Neuronal stem cell (in vitro differentiated cells): ENCODE data around the gene PMAIP1.

Source experiments
- DNase-seq: peaks from one replicate; pipeline ENCODE4 v3.0.0-alpha.2; 2013; ENCODE audit warnings: low spot score
- H2AFZ ChIP-seq: one replicate; pipeline ENCODE4 v1.6.1; 2013; ENCODE audit warnings: mild to moderate bottlenecking, low read length, inconsistent platforms
- H2AK5ac ChIP-seq: 2 replicates; pipeline ENCODE4 v1.6.1; 2013; ENCODE audit warnings: low read depth, mild to moderate bottlenecking, inconsistent platforms, low read length, moderate library complexity, mixed read lengths
- H2BK120ac ChIP-seq: 2 replicates; pipeline ENCODE4 v1.6.1; 2013; ENCODE audit warnings: low read depth, mild to moderate bottlenecking, inconsistent platforms, low read length, moderate library complexity, mixed read lengths
- H2BK12ac ChIP-seq: one replicate; pipeline ENCODE4 v1.6.1; 2013; ENCODE audit warnings: low read length, inconsistent platforms
- H2BK15ac ChIP-seq: 2 replicates; pipeline ENCODE4 v1.6.1; 2013; ENCODE audit warnings: mild to moderate bottlenecking, low read length, inconsistent platforms, mixed read lengths
- H2BK5ac ChIP-seq: one replicate; pipeline ENCODE4 v1.6.1; 2013; ENCODE audit warnings: inconsistent platforms, mild to moderate bottlenecking, low read length, moderate library complexity
- H3K14ac ChIP-seq: one replicate; pipeline ENCODE4 v1.6.1; 2013; ENCODE audit warnings: low read length, inconsistent platforms
- H3K18ac ChIP-seq: 2 replicates; pipeline ENCODE4 v1.6.1; 2013; ENCODE audit warnings: low read length, inconsistent platforms
- H3K23ac ChIP-seq: 2 replicates; pipeline ENCODE4 v1.6.1; 2013; ENCODE audit warnings: low read depth, mild to moderate bottlenecking, mixed read lengths, low read length, inconsistent platforms; ENCODE audit not compliant: poor library complexity
- H3K27ac ChIP-seq: replicated peaks from 3 replicates; pipeline ENCODE4 v1.5.1; 2013; ENCODE audit warnings: low read length, inconsistent platforms
- H3K27me3 ChIP-seq, 3 experiments: 2 replicates each; pipeline ENCODE4 v1.6.1; 2013; ENCODE audit warnings: low read length in 3 of 3, mild to moderate bottlenecking in 2 of 3, inconsistent platforms in 1 of 3, low read depth in 1 of 3, mixed read lengths in 1 of 3, moderate library complexity in 1 of 3; ENCODE audit not compliant: control insufficient read depth in 3 of 3, insufficient read depth in 3 of 3
- H3K36me3 ChIP-seq, 2 donors: replicated peaks in 1 of 2; 2 replicates each; pipeline ENCODE4 v1.6.1; 2013; ENCODE audit warnings: low read length in 2 of 2; ENCODE audit not compliant: control insufficient read depth in 2 of 2, insufficient read depth in 2 of 2
- H3K4ac ChIP-seq: 2 replicates; pipeline ENCODE4 v1.6.1; 2013; ENCODE audit warnings: inconsistent platforms, mild to moderate bottlenecking, low read length, moderate library complexity
- H3K4me1 ChIP-seq, 2 donors: 1 replicate in 1 of 2; 2 replicates in 1 of 2; pipeline ENCODE4 v1.6.1; 2013; ENCODE audit warnings: low read length in 2 of 2, low read depth in 1 of 2; ENCODE audit not compliant: control insufficient read depth in 2 of 2, insufficient read depth in 1 of 2
- H3K4me2 ChIP-seq: one replicate; pipeline ENCODE4 v1.6.1; 2013; ENCODE audit warnings: mild to moderate bottlenecking, low read length, inconsistent platforms; ENCODE audit not compliant: insufficient read depth, poor library complexity, severe bottlenecking
- H3K4me3 ChIP-seq, 2 donors: 2 replicates each; pipeline ENCODE4 v1.5.1; 2013; ENCODE audit warnings: low read length in 2 of 2, mild to moderate bottlenecking in 2 of 2, inconsistent platforms in 1 of 2, moderate library complexity in 1 of 2
- H3K79me1 ChIP-seq: one replicate; pipeline ENCODE4 v1.6.1; 2013; ENCODE audit warnings: low read depth, mild to moderate bottlenecking, inconsistent platforms, low read length, moderate library complexity
- H3K9ac ChIP-seq: one replicate; pipeline ENCODE4 v1.6.1; 2013; ENCODE audit warnings: mild to moderate bottlenecking, low read depth, low read length, inconsistent platforms; ENCODE audit not compliant: poor library complexity
- H3K9me3 ChIP-seq, 2 donors: replicated peaks in 1 of 2; 2 replicates each; pipeline versions ENCODE3 to v1.6.1; 2013; ENCODE audit warnings: low read length in 2 of 2, mild to moderate bottlenecking in 2 of 2, inconsistent platforms in 1 of 2, low read depth in 1 of 2, mixed read lengths in 1 of 2, moderate library complexity in 1 of 2; ENCODE audit not compliant: control insufficient read depth in 2 of 2, insufficient read depth in 1 of 2
- H4K8ac ChIP-seq: one replicate; pipeline ENCODE4 v1.6.1; 2013; ENCODE audit warnings: low read depth, mild to moderate bottlenecking, inconsistent platforms, low read length, moderate library complexity
- H4K91ac ChIP-seq: one replicate; pipeline ENCODE4 v1.6.1; 2013; ENCODE audit warnings: low read length, low read depth, mild to moderate bottlenecking, inconsistent platforms; ENCODE audit not compliant: poor library complexity
- WGBS, 2 donors: extraction: QIAGEN DNeasy Blood & Tissue Kit; methylation state at CpG; one replicate each; pipeline ENCODE4 v1.1.7; 2013; ENCODE audit warnings: missing lambda C conversion rate in 2 of 2, mixed read lengths in 1 of 2; ENCODE audit not compliant: insufficient read length in 2 of 2, insufficient replicate concordance in 1 of 2; ENCODE audit errors: extremely low coverage in 2 of 2; 5-methylcytosine and 5-hydroxymethylcytosine counted together

Gene PMAIP1

DNA sequence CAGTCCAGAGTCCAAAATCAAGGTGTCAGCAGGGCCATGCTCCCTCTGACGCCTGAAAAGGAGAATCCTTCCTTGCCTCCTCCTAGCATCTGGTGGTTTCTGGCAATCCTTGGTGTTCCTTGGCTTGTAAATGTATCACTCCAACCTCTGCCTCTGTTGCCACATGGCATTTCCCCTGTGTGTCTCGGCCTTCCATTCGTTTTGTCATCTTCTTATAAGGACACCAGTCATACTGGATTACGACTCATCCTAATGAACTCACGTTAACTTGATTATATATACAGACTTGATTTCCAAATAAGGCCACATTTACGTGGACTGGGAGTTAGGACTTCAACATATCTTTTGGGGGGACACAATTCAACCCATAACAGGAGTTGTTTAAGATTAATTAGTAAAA, 15.8 kb downstream of the PMAIP1 start:
- DNase-seq = no peak
- Histone ChIP-seq H3K27ac (no peak overlapping the region), H2BK5ac (no peak overlapping the region), H4K8ac (no peak overlapping the region), H3K9me3 (no peaks in the 10 kb centered on the region), H3K36me3 (no peaks in the 10 kb centered on the region), H2BK120ac (no peak overlapping the region), H4K91ac (no peak overlapping the region), H3K4ac (no peak overlapping the region), H2BK12ac (no peak overlapping the region), H3K27me3 (peaks cover 0 to 8% (median 0%) of the 10 kb centered on the region in 3 experiments), H3K4me1 (peaks cover 0 to 5% of the 10 kb centered on the region in 2 donors), H3K23ac (no peak overlapping the region), H3K4me2 (no peak overlapping the region), H3K4me3 (no peak overlapping the region), H3K18ac (no peak overlapping the region), H3K9ac (no peak overlapping the region), H2AK5ac (no peak overlapping the region), H3K14ac (no peak overlapping the region), H3K79me1 (no peaks in the 10 kb centered on the region), H2AFZ (no peak overlapping the region), H2BK15ac (no peak overlapping the region)
- WGBS, 2 donors = no CpG with 5 or more reads among the region's 6 CpGs

DNA sequence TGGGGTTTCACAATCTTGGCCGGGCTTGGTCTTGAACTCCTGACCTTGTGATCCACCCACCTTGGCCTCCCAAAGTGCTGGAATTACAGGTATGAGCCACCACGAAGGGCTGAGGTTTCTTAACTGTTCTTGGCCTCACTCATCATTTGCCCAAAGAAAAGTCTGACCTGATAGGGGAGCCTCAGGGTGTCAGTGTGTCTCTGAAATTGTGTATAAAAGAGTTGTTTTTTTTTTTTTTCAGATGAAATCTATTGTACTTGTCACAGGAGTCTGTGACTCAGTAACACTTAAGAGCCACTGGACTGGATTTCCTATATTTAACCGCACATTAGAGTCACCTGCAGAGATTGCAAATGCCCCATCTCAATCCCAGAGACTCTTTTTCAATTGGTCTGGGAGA, 16.9 kb downstream of the PMAIP1 start:
- no peaks in the 10 kb centered on the region for H3K9me3 ChIP-seq
- no peak overlapping the region for H2BK12ac ChIP-seq
- no peak overlapping the region for H2BK15ac ChIP-seq
- H2AK5ac ChIP-seq = no peak overlapping the region
- H4K91ac ChIP-seq = no peak overlapping the region
- H2AFZ ChIP-seq = no peak overlapping the region
- no peak overlapping the region for H3K4ac ChIP-seq
- WGBS, 2 donors = no CpG with 5 or more reads among the region's 3 CpGs
- no peak overlapping the region for H3K23ac ChIP-seq
- no peaks in the 10 kb centered on the region for H3K79me1 ChIP-seq
- DNase-seq = no peak
- H4K8ac ChIP-seq = no peak overlapping the region
- H2BK5ac ChIP-seq = no peak overlapping the region
- H3K9ac ChIP-seq = no peak overlapping the region
- no peak overlapping the region for H3K14ac ChIP-seq
- no peak overlapping the region for H2BK120ac ChIP-seq
- H3K27me3 ChIP-seq = peaks cover 0 to 3% (median 0%) of the 10 kb centered on the region in 3 experiments
- H3K4me3 ChIP-seq = no peak overlapping the region
- no peak overlapping the region for H3K4me2 ChIP-seq
- no peaks in the 10 kb centered on the region for H3K36me3 ChIP-seq
- no peak overlapping the region for H3K27ac ChIP-seq
- peaks cover 0 to 5% of the 10 kb centered on the region in 2 donors for H3K4me1 ChIP-seq
- no peak overlapping the region for H3K18ac ChIP-seq

DNA sequence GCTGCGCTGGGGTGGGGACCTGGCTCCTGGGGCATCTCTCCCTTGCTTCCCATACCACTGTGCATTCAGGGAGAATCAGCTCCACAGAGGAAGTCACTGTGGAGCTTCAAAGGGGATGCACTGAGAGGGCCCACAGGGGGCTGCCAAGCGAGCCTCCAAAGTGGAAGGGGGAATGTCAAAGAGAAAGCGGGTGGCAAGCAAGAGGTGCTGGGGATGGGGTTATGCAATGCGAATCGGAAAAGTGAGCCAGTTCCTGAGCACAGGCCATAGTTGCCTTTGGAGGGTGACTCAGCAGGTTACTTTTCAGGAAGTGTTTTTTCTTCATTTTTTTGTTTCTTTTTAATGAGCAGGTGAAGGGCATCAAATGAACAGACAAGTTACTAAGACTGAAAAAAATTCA, 17.6 kb downstream of the PMAIP1 start:
- Histone ChIP-seq H3K4ac (no peak overlapping the region), H3K9me3 (no peaks in the 10 kb centered on the region), H2BK15ac (no peak overlapping the region), H2BK120ac (no peak overlapping the region), H3K4me1 (peaks cover 0 to 5% of the 10 kb centered on the region in 2 donors), H2AFZ (no peak overlapping the region), H3K9ac (no peak overlapping the region), H3K79me1 (no peaks in the 10 kb centered on the region), H3K4me3 (no peak overlapping the region), H3K14ac (no peak overlapping the region), H3K23ac (no peak overlapping the region), H3K27ac (no peak overlapping the region), H2BK12ac (no peak overlapping the region), H2BK5ac (no peak overlapping the region), H3K36me3 (no peaks in the 10 kb centered on the region), H3K4me2 (no peak overlapping the region), H2AK5ac (no peak overlapping the region), H3K18ac (peak overlapping the region; percentile 15), H3K27me3 (peaks cover 0 to 2% (median 0%) of the 10 kb centered on the region in 3 experiments), H4K91ac (no peak overlapping the region), H4K8ac (no peak overlapping the region)
- DNase-seq = no peak
- no CpG with 5 or more reads among the region's 5 CpGs for WGBS, 2 donors

DNA sequence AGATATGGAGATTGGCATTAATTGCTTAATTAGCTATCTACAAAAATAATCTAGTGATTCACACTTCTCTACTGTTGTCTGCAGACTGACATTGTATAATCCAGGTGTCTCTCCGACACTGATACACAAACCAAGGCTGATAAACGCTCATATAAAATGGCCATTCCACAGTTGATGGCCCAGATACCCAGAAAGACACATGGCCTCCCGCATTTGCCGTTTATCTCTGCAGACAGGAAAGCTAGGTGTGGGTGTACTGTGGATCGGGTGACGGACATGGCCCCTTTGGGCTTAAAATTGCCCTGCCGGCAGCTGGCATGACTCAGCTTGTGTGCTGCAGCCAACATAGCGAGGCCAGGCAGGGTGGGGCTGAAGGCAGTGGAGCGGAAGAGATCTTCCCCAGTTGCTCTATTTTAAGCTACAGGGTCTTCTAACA, 18.5 kb downstream of the PMAIP1 start:
- Histone ChIP-seq H3K27ac (no peak overlapping the region), H2BK12ac (no peak overlapping the region), H2BK120ac (no peak overlapping the region), H3K36me3 (no peaks in the 10 kb centered on the region), H3K4me3 (no peak overlapping the region), H2AFZ (no peak overlapping the region), H3K18ac (peak overlapping the region; percentile 52), H4K8ac (no peak overlapping the region), H4K91ac (no peak overlapping the region), H3K9ac (no peak overlapping the region), H3K4me1 (peaks cover 0 to 5% of the 10 kb centered on the region in 2 donors), H2AK5ac (no peak overlapping the region), H3K9me3 (no peaks in the 10 kb centered on the region), H3K27me3 (peaks cover 0 to 2% (median 0%) of the 10 kb centered on the region in 3 experiments), H3K23ac (no peak overlapping the region), H3K4ac (no peak overlapping the region), H2BK5ac (no peak overlapping the region), H2BK15ac (no peak overlapping the region), H3K79me1 (no peaks in the 10 kb centered on the region), H3K14ac (no peak overlapping the region), H3K4me2 (no peak overlapping the region)
- no CpG with 5 or more reads among the region's 9 CpGs for WGBS, 2 donors
- DNase-seq = no peak
